Mesothelial cell of epicardium (in vitro differentiated cells): ENCODE measurements around the gene CCL3. TPM values are rescaled to one million over a fixed set of nuclear protein-coding genes. Genes with fewer than 3 reads are reported as not detected.
"Not testable (repeated sequence)": the region's sequence is repeated elsewhere in the genome, so short reads cannot be mapped to it uniquely, and the experiment has no call there.

Experiments
- DNase-seq, 2 experiments: peaks; one replicate each; pipeline ENCODE4 v3.0.0; 2021; ENCODE audit warnings: low spot score in 2 of 2; ENCODE audit not compliant: unreplicated experiment in 2 of 2
- H3K27ac Mint-ChIP-seq: 2 replicates; pipeline ENCODE4 v1.8.0; 2021; ENCODE audit warnings: mixed read lengths
- H3K27me3 Mint-ChIP-seq: 2 replicates; pipeline ENCODE4 v1.8.0; 2021; ENCODE audit warnings: low read depth, mixed read lengths
- H3K36me3 Mint-ChIP-seq: 2 replicates; pipeline ENCODE4 v1.8.0; 2021; ENCODE audit warnings: mixed read lengths
- H3K4me1 Mint-ChIP-seq: 2 replicates; pipeline ENCODE4 v1.8.0; 2021; ENCODE audit warnings: mixed read lengths
- H3K4me3 Mint-ChIP-seq: 2 replicates; pipeline ENCODE4 v1.8.0; 2021; ENCODE audit warnings: mild to moderate bottlenecking, moderate library complexity, mixed read lengths
- H3K9me3 Mint-ChIP-seq: 2 replicates; pipeline ENCODE4 v1.8.0; 2021; ENCODE audit warnings: mixed read lengths
- total RNA-seq: library from RNA; stranded (reverse); gene quantifications from 3 replicates; pipeline ENCODE4 v1.2.1, GENCODE V29; 2021
- TF ChIP-seq, protein P1 (sequence below): fragments of 200-600 bp; sonication (generic); IDR thresholded peaks from one replicate; pipeline ENCODE4 v1.5.0; 2021; ENCODE audit warnings: antibody characterized with exemption; ENCODE audit not compliant: unreplicated experiment

Gene CCL3
- total RNA-seq, 1 donor from 2014 or later = not detected

DNA sequence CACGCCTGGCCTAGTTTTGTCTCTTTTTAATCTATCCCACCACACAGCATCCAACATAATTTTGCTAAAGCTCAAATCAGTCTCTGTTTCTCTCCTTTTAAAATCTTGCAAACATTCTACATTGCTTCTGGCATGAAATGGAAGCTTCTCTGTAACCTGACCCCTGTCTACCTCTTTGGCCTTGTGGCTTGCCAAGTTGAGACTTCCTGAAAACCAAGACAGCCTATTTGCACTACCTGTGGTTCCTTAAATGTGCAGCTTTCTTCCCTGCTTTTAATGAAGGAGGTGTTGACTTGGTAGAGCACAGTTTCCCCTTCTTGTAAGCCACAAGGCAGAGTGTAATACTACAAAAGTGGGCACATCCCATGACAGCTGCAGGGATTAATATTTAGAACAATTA lies 6.0 kb upstream of the CCL3 start:
- Mint-ChIP-seq H3K4me3 (no peak overlapping the region), H3K36me3 (no peaks in the 10 kb centered on the region), H3K27ac (no peak overlapping the region), H3K27me3 (peaks cover 45% of the 10 kb centered on the region), H3K9me3 (no peaks in the 10 kb centered on the region), H3K4me1 (no peaks in the 10 kb centered on the region)
- TF ChIP-seq, protein P1, sequence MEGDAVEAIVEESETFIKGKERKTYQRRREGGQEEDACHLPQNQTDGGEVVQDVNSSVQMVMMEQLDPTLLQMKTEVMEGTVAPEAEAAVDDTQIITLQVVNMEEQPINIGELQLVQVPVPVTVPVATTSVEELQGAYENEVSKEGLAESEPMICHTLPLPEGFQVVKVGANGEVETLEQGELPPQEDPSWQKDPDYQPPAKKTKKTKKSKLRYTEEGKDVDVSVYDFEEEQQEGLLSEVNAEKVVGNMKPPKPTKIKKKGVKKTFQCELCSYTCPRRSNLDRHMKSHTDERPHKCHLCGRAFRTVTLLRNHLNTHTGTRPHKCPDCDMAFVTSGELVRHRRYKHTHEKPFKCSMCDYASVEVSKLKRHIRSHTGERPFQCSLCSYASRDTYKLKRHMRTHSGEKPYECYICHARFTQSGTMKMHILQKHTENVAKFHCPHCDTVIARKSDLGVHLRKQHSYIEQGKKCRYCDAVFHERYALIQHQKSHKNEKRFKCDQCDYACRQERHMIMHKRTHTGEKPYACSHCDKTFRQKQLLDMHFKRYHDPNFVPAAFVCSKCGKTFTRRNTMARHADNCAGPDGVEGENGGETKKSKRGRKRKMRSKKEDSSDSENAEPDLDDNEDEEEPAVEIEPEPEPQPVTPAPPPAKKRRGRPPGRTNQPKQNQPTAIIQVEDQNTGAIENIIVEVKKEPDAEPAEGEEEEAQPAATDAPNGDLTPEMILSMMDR = no peak
- DNase-seq = no peak

GRCh38 chr17:36094746-36095145 lies 4.8 kb upstream of the CCL3 start:
- peaks cover 46% of the 10 kb centered on the region for H3K27me3 Mint-ChIP-seq
- H3K36me3 Mint-ChIP-seq = no peaks in the 10 kb centered on the region
- no peak overlapping the region for H3K4me3 Mint-ChIP-seq
- H3K9me3 Mint-ChIP-seq = no peaks in the 10 kb centered on the region
- H3K4me1 Mint-ChIP-seq = no peaks in the 10 kb centered on the region
- H3K27ac Mint-ChIP-seq = no peak overlapping the region
- TF ChIP-seq, protein P1 = no peak
- DNase-seq = no peak

DNA sequence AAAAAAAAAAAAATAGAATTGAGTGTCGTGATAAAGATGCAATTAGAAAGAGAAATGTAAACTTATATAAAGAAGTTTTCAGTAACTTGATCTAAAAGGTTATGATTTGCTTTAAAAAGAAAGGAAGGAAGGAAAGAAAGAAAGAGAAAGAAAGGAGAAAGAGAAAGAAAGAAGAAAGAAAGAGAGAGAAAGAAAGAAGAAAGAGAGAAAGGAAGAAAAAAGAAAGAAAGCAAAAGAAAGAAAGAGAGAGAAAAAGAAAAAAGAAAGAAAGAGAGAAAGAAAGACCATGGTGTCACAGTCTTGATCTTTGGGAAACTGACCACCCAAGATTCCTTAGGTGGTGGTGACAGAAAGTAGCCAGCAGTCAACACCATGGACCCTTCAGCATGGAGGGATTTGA lies 4.3 kb upstream of the CCL3 start:
- TF ChIP-seq, protein P1 = no peak
- H3K27me3 Mint-ChIP-seq = peaks cover 45% of the 10 kb centered on the region
- H3K4me3 Mint-ChIP-seq = no peak overlapping the region
- H3K9me3 Mint-ChIP-seq = no peaks in the 10 kb centered on the region
- H3K4me1 Mint-ChIP-seq = no peaks in the 10 kb centered on the region
- no peaks in the 10 kb centered on the region for H3K36me3 Mint-ChIP-seq
- no peak for DNase-seq
- H3K27ac Mint-ChIP-seq = no peak overlapping the region

- H3K4me1 Mint-ChIP-seq, H3K4me3 Mint-ChIP-seq, DNase-seq, H3K27ac Mint-ChIP-seq, H3K9me3 Mint-ChIP-seq, H3K36me3 Mint-ChIP-seq: not testable (repeated sequence)
- H3K27me3 Mint-ChIP-seq = peaks cover 47% of the 10 kb centered on the region
Measured at GRCh38 chr17:36092715-36093114, 2.8 kb upstream of the CCL3 start.

- TF ChIP-seq, protein P1 = no peak
- Mint-ChIP-seq H3K4me3 (no peak overlapping the region), H3K9me3 (no peaks in the 10 kb centered on the region), H3K27me3 (peaks cover 47% of the 10 kb centered on the region), H3K4me1 (no peaks in the 10 kb centered on the region), H3K36me3 (no peaks in the 10 kb centered on the region), H3K27ac (no peak overlapping the region)
- no peak for DNase-seq
Measured at GRCh38 chr17:36092230-36092629, 2.3 kb upstream of the CCL3 start.

DNA sequence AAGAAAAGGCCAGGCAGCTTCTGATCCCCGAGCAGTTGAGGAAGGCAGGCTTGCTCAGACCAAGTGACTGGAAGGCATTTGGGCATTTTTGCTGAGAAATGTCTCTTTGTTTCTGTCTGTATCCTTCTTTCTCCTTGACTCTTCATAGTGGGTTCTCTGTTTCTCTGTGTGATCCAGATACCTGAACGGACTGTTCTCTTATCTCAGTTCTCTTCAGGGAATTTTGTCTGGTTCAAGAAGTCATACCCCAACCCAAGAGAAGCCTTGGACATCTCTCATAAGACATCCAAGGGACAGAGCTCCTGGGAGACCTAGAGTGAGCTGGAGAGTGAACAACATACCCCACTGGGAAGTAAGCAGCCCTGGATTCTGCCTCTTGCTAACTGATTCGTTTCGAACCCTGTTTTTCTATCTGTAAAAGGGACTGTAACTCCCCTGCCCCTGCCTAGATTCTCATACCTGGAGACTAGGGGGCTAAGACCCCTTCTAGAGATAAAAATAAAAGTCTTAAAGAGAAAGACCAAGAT lies 541 bp downstream of the CCL3 start:
- Mint-ChIP-seq H3K27me3 (peaks cover 49% of the 10 kb centered on the region), H3K36me3 (no peaks in the 10 kb centered on the region), H3K9me3 (no peaks in the 10 kb centered on the region), H3K27ac (no peak overlapping the region), H3K4me1 (no peaks in the 10 kb centered on the region), H3K4me3 (no peak overlapping the region)
- TF ChIP-seq, protein P1 = no peak
- no peak for DNase-seq
